Stimulated activated CD4-positive, alpha-beta T cell treated with anti-CD3 and anti-CD28 coated beads, Interleukin-4, amount 100 ng/mL, for 48 hours (primary cell): Measurements from ENCODE around the gene EIF4E1B.

Experiments
- DNase-seq, 2 donors: peaks; one replicate each; pipeline ENCODE4 v3.0.0-alpha.2; 2020; ENCODE audit warnings: low read depth in 2 of 2

Gene EIF4E1B

GRCh38 chr5:176690911-176691310, 60.4 kb downstream of the EIF4E1B start:
- DNase-seq: no peak

- no peak for DNase-seq
Measured at GRCh38 chr5:176691524-176691923, 61.0 kb downstream of the EIF4E1B start.

- DNase-seq: no peak
Measured at GRCh38 chr5:176692326-176692725, 61.9 kb downstream of the EIF4E1B start.

GRCh38 chr5:176692839-176693476, 62.5 kb downstream of the EIF4E1B start:
- no peak for DNase-seq

GRCh38 chr5:176693477-176693851, 63.0 kb downstream of the EIF4E1B start:
- no peak for DNase-seq

GRCh38 chr5:176694146-176694545, 63.7 kb downstream of the EIF4E1B start:
- DNase-seq: no peak

GRCh38 chr5:176694631-176695030, 64.2 kb downstream of the EIF4E1B start:
- DNase-seq: no peak

- no peak for DNase-seq
Measured at GRCh38 chr5:176695073-176695472, 64.6 kb downstream of the EIF4E1B start.
